ENCODE data around the gene JMJD6. TPM values are rescaled to one million over a fixed set of nuclear protein-coding genes. Genes with fewer than 3 reads are reported as not detected.
A peak's percentile ranks its signal among the peaks of the same experiment; 100 is the strongest.
"Not testable (repeated sequence)": the region's sequence is repeated elsewhere in the genome, so short reads cannot be mapped to it uniquely, and the experiment has no call there.

The JMJD6 gene
- total and polyA plus RNA-seq, 11 donors: 30.1 to 75.6 (median 39.1) TPM

DNA sequence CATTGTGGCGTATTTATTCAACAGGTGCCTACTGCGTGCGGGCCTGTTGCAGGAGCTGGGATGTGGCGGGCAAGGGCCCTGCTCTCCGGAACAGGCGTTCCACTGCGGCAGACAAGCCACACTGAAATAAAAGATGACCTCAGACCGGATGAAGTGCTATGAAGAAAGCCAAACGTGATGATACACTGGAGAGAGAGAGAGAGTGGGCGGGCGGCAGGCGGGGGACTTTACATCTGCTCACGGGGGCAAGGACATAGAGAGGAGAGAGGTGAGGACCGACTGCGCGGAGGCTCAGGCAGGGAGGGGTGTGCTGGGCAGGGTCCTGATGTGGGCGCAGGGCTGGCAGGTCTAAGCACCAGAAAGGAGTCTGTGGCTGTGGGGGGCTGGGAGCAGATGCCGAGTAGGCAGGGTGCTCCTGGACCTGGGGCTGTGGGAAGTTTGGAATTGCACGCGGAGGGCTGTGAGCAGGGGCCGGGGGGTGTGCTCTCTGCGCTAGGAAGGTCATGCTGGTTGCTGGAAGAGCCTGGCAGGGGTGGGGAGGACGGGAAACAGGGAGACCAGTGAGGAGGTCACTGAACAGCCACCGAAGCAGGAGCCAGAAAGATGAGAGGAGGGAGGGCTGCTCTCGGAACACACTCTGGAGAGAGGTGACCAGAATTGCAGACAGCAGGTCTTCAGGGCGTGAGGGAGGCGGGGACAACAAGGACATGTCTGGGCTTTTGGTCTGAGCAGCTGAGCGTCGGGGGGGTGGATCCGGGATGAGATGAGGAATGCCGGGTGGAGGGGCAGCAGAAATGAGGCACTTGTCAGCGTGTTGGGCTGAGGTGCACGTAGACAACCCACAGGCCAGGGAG, 25.6 kb downstream of the JMJD6 start:
- peak overlapping the region; percentile 90 to 99 (median 96) for H3K27ac ChIP-seq
- H3K4me1 ChIP-seq: peaks cover 32 to 95% (median 76%) of the 10 kb centered on the region in 12 donors
- peak; percentile 77 to 84 (median 82) for ATAC-seq
- peak; percentile 80 to 87 (median 84) for DNase-seq
- intact Hi-C loops (cut with DNase I): loop anchor here in 1 of 10 donors (1.0 kb wide), 1 partner anchor 8 kb away; no protein-coding TSS in a partner anchor
- 11 to 20% (median 13%) methylated on average over 32 to 33 of the region's 33 CpGs for WGBS, 4 donors
- TF ChIP-seq POLR2A (IDR thresholded peaks at IDR 0.05): peak; percentile 61 to 67
- TF ChIP-seq CTCF (IDR thresholded peaks at IDR 0.05): no peak
- H3K4me3 ChIP-seq: peak overlapping the region in 11 of 12 donors; percentile 14 to 57 (median 47)
- H3K27me3 ChIP-seq: no peaks in the 10 kb centered on the region
- no peaks in the 10 kb centered on the region for H3K9me3 ChIP-seq
- H3K36me3 ChIP-seq: peaks cover 0 to 6% (median 0%) of the 10 kb centered on the region in 9 donors

GRCh38 chr17:76700270-76700616, 26.2 kb downstream of the JMJD6 start:
- Histone ChIP-seq H3K4me3 (peak overlapping the region in 8 of 12 donors; percentile 42 to 57 (median 48)), H3K36me3 (peaks cover 0 to 9% (median 0%) of the 10 kb centered on the region in 9 donors), H3K27ac (peak overlapping the region; percentile 90 to 99 (median 96)), H3K9me3 (no peaks in the 10 kb centered on the region), H3K27me3 (no peaks in the 10 kb centered on the region), H3K4me1 (peaks cover 32 to 95% (median 79%) of the 10 kb centered on the region in 12 donors)
- no peak for DNase-seq
- peak; percentile 5 to 20 (median 12) for ATAC-seq
- 7 to 26% (median 15%) methylated on average over 8 of the region's 8 CpGs for WGBS, 4 donors
- intact Hi-C loops (cut with DNase I): no loop called here
- TF ChIP-seq CTCF (IDR thresholded peaks at IDR 0.05) (no peak), POLR2A (IDR thresholded peaks at IDR 0.05) (no peak)

DNA sequence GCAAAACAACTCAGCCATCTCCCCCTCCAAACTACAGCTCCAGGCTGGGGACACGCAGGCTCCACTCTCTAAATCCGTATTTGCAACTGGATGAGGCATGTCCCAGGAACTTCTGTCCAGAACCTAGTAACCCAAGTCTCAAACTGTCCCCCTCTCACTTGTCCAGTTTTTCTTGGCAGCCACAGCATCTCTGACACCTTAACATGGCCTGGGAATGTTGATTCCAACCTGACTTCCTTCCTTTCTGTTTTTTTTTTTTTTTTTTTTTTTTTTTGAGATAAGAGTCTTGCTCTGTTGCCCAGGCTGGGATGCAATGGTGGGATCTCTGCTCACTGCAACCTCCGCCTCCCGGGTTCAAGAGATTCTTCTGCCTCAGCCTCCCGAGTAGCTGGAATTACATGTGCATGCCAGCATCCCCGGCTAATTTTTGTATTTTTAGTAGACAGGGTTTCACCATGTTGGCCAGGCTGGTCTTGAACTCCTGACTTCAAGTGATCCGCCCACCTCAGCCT, 27.9 kb downstream of the JMJD6 start:
- H3K27me3 ChIP-seq; intact Hi-C loops (cut with DNase I); ATAC-seq; H3K36me3 ChIP-seq; H3K4me3 ChIP-seq; H3K9me3 ChIP-seq: not testable (repeated sequence)
- peak in 1 of 5 donors; percentile 24 for DNase-seq
- Histone ChIP-seq H3K4me1 (peaks cover 32 to 100% (median 88%) of the 10 kb centered on the region in 12 donors), H3K27ac (peak overlapping the region; percentile 80 to 99 (median 94))
- 51 to 61% (median 57%) methylated on average over 7 of the region's 7 CpGs for WGBS, 4 donors

GRCh38 chr17:76697702-76698465, 28.5 kb downstream of the JMJD6 start:
- peaks cover 32 to 100% (median 87%) of the 10 kb centered on the region in 12 donors for H3K4me1 ChIP-seq
- intact Hi-C loops (cut with DNase I): no loop called here
- peak overlapping the region; percentile 80 to 99 (median 94) for H3K27ac ChIP-seq
- TF ChIP-seq CTCF (IDR thresholded peaks at IDR 0.05) (no peak), POLR2A (IDR thresholded peaks at IDR 0.05) (peak in 1 of 2 donors; percentile 15)
- H3K36me3 ChIP-seq: peaks cover 0 to 9% (median 0%) of the 10 kb centered on the region in 9 donors
- H3K27me3 ChIP-seq: no peaks in the 10 kb centered on the region
- peak in 4 of 5 donors; percentile 60 to 72 (median 64) for DNase-seq
- H3K9me3 ChIP-seq: no peaks in the 10 kb centered on the region
- H3K4me3 ChIP-seq: peak overlapping the region in 1 of 12 donors; percentile 24
- peak; percentile 6 to 43 (median 28) for ATAC-seq
- 26 to 35% (median 27%) methylated on average over 14 to 17 of the region's 17 CpGs for WGBS, 4 donors
